Measurements from ENCODE around the gene FAM193B. TPM values are rescaled to one million over a fixed set of nuclear protein-coding genes. Genes with fewer than 3 reads are reported as not detected.

Gene FAM193B
- total RNA-seq, 1 experiment from 2014 or later = 41.1 TPM

DNA sequence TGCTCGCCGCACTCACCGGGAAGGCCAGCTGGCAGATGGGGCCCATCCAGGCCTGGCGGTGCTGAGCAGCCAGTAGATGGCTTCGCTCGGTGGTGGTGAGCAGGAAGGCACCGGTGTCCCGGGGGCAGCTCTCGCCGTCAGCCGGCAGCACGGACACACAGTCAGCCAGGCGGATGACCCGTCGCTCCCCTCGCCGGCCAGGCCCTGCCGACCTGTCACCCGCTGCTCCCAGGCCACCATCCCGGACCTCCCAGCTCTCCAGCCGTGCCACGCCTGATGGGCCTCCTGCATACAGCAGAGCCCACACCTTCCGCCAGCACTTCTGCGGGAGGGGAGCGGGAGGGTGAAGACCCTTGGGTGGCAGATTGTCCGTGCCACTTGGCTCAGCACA lies 46.1 kb downstream of the FAM193B start:
- H3K36me3 ChIP-seq (ENCODE audit: low read depth, low read length) = peaks cover 12% of the 10 kb centered on the region; the same call in 1 of the 2 replicates
- intact Hi-C loops (cut with micrococcal nuclease) = no loop called here
- no peaks in the 10 kb centered on the region for H3K9me2 ChIP-seq (replicated peaks; ENCODE audit: low read length)
- no peaks in the 10 kb centered on the region for H3F3A ChIP-seq (ENCODE audit: low read length, unreplicated experiment)
- ATAC-seq (no peak), DNase-seq (no peak)
- H3K27ac ChIP-seq (ENCODE audit: low read length) = no peak overlapping the region
- H3K27me3 ChIP-seq (ENCODE audit: low read length) = no peaks in the 10 kb centered on the region
- H3K9me3 ChIP-seq (ENCODE audit: low read length) = no peaks in the 10 kb centered on the region
- TF ChIP-seq EZH2phosphoT487 (IDR thresholded peaks at IDR 0.05; ENCODE audit: borderline replicate concordance, low read length) = no peak
- no peak for TF ChIP-seq EZH2 (IDR thresholded peaks at IDR 0.05; ENCODE audit: low read length, unreplicated experiment)
- TF ChIP-seq, protein P1, sequence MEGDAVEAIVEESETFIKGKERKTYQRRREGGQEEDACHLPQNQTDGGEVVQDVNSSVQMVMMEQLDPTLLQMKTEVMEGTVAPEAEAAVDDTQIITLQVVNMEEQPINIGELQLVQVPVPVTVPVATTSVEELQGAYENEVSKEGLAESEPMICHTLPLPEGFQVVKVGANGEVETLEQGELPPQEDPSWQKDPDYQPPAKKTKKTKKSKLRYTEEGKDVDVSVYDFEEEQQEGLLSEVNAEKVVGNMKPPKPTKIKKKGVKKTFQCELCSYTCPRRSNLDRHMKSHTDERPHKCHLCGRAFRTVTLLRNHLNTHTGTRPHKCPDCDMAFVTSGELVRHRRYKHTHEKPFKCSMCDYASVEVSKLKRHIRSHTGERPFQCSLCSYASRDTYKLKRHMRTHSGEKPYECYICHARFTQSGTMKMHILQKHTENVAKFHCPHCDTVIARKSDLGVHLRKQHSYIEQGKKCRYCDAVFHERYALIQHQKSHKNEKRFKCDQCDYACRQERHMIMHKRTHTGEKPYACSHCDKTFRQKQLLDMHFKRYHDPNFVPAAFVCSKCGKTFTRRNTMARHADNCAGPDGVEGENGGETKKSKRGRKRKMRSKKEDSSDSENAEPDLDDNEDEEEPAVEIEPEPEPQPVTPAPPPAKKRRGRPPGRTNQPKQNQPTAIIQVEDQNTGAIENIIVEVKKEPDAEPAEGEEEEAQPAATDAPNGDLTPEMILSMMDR (conservative IDR thresholded peaks at IDR 0.05; ENCODE audit: low read depth, low read length) = no peak
- BruUV-seq (replicated peaks) = no TSS peak
- H3K9ac ChIP-seq (ENCODE audit: low read length) = no peak overlapping the region
- CTCF ChIA-PET = no interaction called here
- no peaks in the 10 kb centered on the region for H4K20me1 ChIP-seq (ENCODE audit: low read length)
- H3K79me2 ChIP-seq (ENCODE audit: low read length) = no peaks in the 10 kb centered on the region
- H3K4me2 ChIP-seq (ENCODE audit: low read length) = no peak overlapping the region
- POLR2A ChIA-PET (ENCODE audit: unreplicated experiment) = no interaction called here
- no peak overlapping the region for H2AFZ ChIP-seq (ENCODE audit: low read length)
- H3K4me1 ChIP-seq (ENCODE audit: insufficient read depth, low read length) = no peaks in the 10 kb centered on the region
- no peak overlapping the region for H3K4me3 ChIP-seq (ENCODE audit: low read length)

DNA sequence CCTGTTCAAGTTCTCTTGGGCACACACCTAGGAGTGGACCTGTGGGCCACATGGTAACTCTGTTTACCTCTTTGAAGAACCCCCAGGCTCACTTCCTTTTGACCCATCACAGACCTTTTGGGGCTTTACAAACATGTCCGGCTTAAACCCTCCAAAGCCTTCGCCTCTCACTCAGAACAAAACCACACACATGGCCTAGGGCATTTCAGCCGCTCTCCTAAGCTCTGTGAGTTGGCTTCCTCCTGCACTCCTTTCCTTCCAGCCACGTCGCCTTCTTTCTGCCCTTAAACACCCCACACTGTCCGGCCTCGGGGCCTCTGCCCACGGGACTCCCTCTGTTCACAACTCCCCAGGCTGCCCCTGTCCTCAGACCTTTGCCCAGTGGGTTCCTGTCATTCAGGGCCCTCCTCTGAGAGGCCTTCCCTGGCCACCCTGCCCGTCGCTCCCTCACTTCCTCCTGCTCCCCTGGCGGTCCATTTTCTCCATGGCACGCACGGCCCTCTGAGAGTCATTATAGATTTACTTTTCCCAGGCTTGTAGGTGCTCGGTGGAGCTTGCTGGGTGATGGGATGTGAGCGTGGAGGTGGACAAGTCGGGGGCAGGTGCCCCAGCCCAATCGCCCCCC lies 46.7 kb downstream of the FAM193B start:
- no peak overlapping the region for H2AFZ ChIP-seq (ENCODE audit: low read length)
- H3K4me3 ChIP-seq (ENCODE audit: low read length) = no peak overlapping the region
- H3K27ac ChIP-seq (ENCODE audit: low read length) = no peak overlapping the region
- H3K9me2 ChIP-seq (replicated peaks; ENCODE audit: low read length) = no peaks in the 10 kb centered on the region
- TF ChIP-seq EZH2phosphoT487 (IDR thresholded peaks at IDR 0.05; ENCODE audit: borderline replicate concordance, low read length) = no peak
- TF ChIP-seq, protein P1 (conservative IDR thresholded peaks at IDR 0.05; ENCODE audit: low read depth, low read length) = no peak
- TF ChIP-seq EZH2 (IDR thresholded peaks at IDR 0.05; ENCODE audit: low read length, unreplicated experiment) = no peak
- ATAC-seq (no peak), DNase-seq (no peak)
- ChIA-PET POLR2A (ENCODE audit: unreplicated experiment) (no interaction called here), CTCF (no interaction called here)
- H3F3A ChIP-seq (ENCODE audit: low read length, unreplicated experiment) = no peaks in the 10 kb centered on the region
- peaks cover 12% of the 10 kb centered on the region; the same call in 1 of the 2 replicates for H3K36me3 ChIP-seq (ENCODE audit: low read depth, low read length)
- no peak overlapping the region for H3K4me2 ChIP-seq (ENCODE audit: low read length)
- no peaks in the 10 kb centered on the region for H4K20me1 ChIP-seq (ENCODE audit: low read length)
- no peaks in the 10 kb centered on the region for H3K9me3 ChIP-seq (ENCODE audit: low read length)
- intact Hi-C loops (cut with micrococcal nuclease) = no loop called here
- no peaks in the 10 kb centered on the region for H3K27me3 ChIP-seq (ENCODE audit: low read length)
- no peaks in the 10 kb centered on the region for H3K79me2 ChIP-seq (ENCODE audit: low read length)
- H3K9ac ChIP-seq (ENCODE audit: low read length) = no peak overlapping the region
- H3K4me1 ChIP-seq (ENCODE audit: insufficient read depth, low read length) = no peaks in the 10 kb centered on the region
- no TSS peak for BruUV-seq (replicated peaks)

DNA sequence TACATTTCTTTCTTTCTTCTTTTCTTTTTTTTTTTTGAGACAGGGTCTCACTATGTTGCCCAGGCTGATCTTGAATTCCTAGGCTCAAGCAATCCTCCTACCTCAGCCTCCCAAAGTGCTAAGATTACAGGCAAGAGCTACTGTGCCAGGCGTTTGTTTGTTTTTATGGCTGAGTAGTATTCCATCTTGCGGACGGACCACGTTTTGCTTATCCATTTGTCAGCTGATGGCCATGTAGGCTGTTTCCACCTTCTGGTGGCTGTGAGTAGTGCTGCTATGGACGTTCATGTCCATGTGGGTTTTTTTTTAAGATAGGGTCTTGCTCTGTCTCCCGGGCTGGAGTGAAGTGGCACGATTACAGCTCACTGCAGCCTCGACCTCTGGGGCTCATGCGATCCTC lies 47.2 kb downstream of the FAM193B start:
- no peaks in the 10 kb centered on the region for H3K4me1 ChIP-seq (ENCODE audit: insufficient read depth, low read length)
- ChIA-PET CTCF (no interaction called here), POLR2A (ENCODE audit: unreplicated experiment) (no interaction called here)
- no peak overlapping the region for H3K9ac ChIP-seq (ENCODE audit: low read length)
- H3K27me3 ChIP-seq (ENCODE audit: low read length) = no peaks in the 10 kb centered on the region
- no peak overlapping the region for H3K4me2 ChIP-seq (ENCODE audit: low read length)
- no TSS peak for BruUV-seq (replicated peaks)
- H3K27ac ChIP-seq (ENCODE audit: low read length) = no peak overlapping the region
- no peaks in the 10 kb centered on the region for H3K79me2 ChIP-seq (ENCODE audit: low read length)
- ATAC-seq (0 out of 2 replicates have a peak, but pooled peaks have one; percentile 20), DNase-seq (peak; percentile 27)
- H3K9me3 ChIP-seq (ENCODE audit: low read length) = no peaks in the 10 kb centered on the region
- H3K36me3 ChIP-seq (ENCODE audit: low read depth, low read length) = peaks cover 8% of the 10 kb centered on the region; the same call in 1 of the 2 replicates
- no peak overlapping the region for H3K4me3 ChIP-seq (ENCODE audit: low read length)
- no peaks in the 10 kb centered on the region for H4K20me1 ChIP-seq (ENCODE audit: low read length)
- H3F3A ChIP-seq (ENCODE audit: low read length, unreplicated experiment) = no peaks in the 10 kb centered on the region
- intact Hi-C loops (cut with micrococcal nuclease) = no loop called here
- H2AFZ ChIP-seq (ENCODE audit: low read length) = no peak overlapping the region
- TF ChIP-seq, protein P1 (conservative IDR thresholded peaks at IDR 0.05; ENCODE audit: low read depth, low read length) = peak; percentile 43; the same call in 1 of the 2 replicates
- no peak for TF ChIP-seq EZH2phosphoT487 (IDR thresholded peaks at IDR 0.05; ENCODE audit: borderline replicate concordance, low read length)
- H3K9me2 ChIP-seq (replicated peaks; ENCODE audit: low read length) = no peaks in the 10 kb centered on the region

All from PC-3 (cell line).